Activated CD4-positive, alpha-beta memory T cell treated with anti-CD3 and anti-CD28 coated beads for 36 hours (primary cell): ENCODE data around the gene DSG2. TPM values are rescaled to one million over a fixed set of nuclear protein-coding genes. Genes with fewer than 3 reads are reported as not detected.

Experiments
- CTCF ChIA-PET: fragments of 350-600 bp; sonication (Branson Sonifier 250); formaldehyde crosslinking; loops from one replicate; lab custom pipeline; 2021; ENCODE audit warnings: antibody characterized with exemption, inconsistent platforms; lab: Charles Lee
- POLR2A ChIA-PET: fragments of 350-600 bp; sonication (Branson Sonifier 250); formaldehyde crosslinking; loops from one replicate; lab custom pipeline; 2021; ENCODE audit warnings: antibody characterized with exemption; lab: Charles Lee
- DNase-seq: peaks from one replicate; pipeline ENCODE4 v3.0.0-alpha.2; 2020
- H3K27ac Mint-ChIP-seq: one replicate; pipeline ENCODE4 v1.8.0; 2021; ENCODE audit warnings: mixed read lengths
- H3K27me3 Mint-ChIP-seq: one replicate; pipeline ENCODE4 v1.8.0; 2021; ENCODE audit warnings: mixed read lengths
- H3K36me3 Mint-ChIP-seq: one replicate; pipeline ENCODE4 v1.8.0; 2021; ENCODE audit warnings: mixed read lengths
- H3K4me1 Mint-ChIP-seq: one replicate; pipeline ENCODE4 v1.8.0; 2021; ENCODE audit warnings: low read depth, mixed read lengths
- H3K4me3 Mint-ChIP-seq: one replicate; pipeline ENCODE4 v1.8.0; 2021; ENCODE audit warnings: mild to moderate bottlenecking, mixed read lengths
- H3K9me3 Mint-ChIP-seq: one replicate; pipeline ENCODE4 v1.8.0; 2021; ENCODE audit warnings: mixed read lengths
- intact Hi-C: fragments of 100-400 bp; cut with micrococcal nuclease; formaldehyde crosslinking; loops from one replicate; pipeline ENCODE4 v1.15.1; 2023
- total RNA-seq, 2 experiments: library from RNA; stranded (reverse); gene quantifications; one replicate each; pipeline ENCODE4 v1.2.3, GENCODE V29; 2021

The DSG2 gene
- total RNA-seq, 2 experiments from 2014 or later: 0.19 to 0.31 TPM

DNA sequence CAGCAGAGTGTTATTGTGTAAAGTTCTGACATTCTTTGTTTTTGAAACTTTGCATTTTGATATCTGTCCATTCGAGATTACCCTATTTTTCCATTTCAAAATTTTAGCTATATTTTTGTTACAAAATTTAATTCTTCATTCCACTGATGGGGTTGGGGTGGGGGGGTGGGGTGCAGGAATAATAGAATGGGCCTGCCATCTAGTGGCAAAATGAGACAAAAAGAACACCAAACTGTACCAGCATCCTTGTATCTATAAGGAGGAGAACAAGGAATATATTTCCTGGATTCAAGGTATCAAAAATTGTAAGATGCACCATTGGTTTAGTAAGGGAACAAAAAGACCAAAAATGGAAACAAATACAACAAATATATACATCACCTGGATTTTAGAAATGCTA, 65.8 kb downstream of the DSG2 start:
- no peak for DNase-seq
- ChIA-PET CTCF (interaction anchor here (0.8 to 11.6 kb wide), 4 partner anchors 8 to 158 kb away, joined by 3 to 186 read pairs (median 4); no protein-coding TSS in a partner anchor), POLR2A (no interaction called here)
- H3K36me3 Mint-ChIP-seq: no peaks in the 10 kb centered on the region
- H3K9me3 Mint-ChIP-seq: no peaks in the 10 kb centered on the region
- H3K27me3 Mint-ChIP-seq: peaks cover 3% of the 10 kb centered on the region
- no peak overlapping the region for H3K27ac Mint-ChIP-seq
- no peaks in the 10 kb centered on the region for H3K4me1 Mint-ChIP-seq
- no peak overlapping the region for H3K4me3 Mint-ChIP-seq
- intact Hi-C loops: no loop called here

DNA sequence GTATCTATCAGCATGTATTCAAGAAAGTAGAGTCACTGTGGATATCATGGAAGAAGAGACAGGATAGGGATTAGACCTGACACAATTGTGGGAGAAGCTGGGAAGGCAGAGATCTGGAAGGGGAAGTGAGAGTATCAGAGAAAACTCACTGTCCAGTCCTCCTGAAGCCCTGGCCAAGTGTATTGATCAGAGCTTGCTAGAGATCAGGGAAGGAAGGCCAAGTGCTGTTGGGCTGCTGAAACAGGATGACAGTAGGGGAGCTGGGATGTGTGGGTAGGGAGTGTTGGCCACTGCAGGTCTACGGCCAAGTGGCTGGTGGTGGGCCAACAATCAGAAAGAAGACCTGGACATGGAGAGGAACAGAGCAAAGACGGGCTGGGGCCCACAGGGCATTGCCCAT, 67.4 kb downstream of the DSG2 start:
- Mint-ChIP-seq H3K36me3 (no peaks in the 10 kb centered on the region), H3K27me3 (peaks cover 3% of the 10 kb centered on the region), H3K9me3 (no peaks in the 10 kb centered on the region), H3K4me3 (no peak overlapping the region), H3K4me1 (no peaks in the 10 kb centered on the region), H3K27ac (no peak overlapping the region)
- DNase-seq: no peak
- POLR2A ChIA-PET: no interaction called here
- CTCF ChIA-PET: interaction anchor here (1.4 to 11.6 kb wide), 2 partner anchors 9 to 157 kb away, joined by 5 to 186 read pairs; no protein-coding TSS in a partner anchor
- intact Hi-C loops: no loop called here

GRCh38 chr18:31565782-31566512, 68.0 kb downstream of the DSG2 start:
- POLR2A ChIA-PET: no interaction called here
- Mint-ChIP-seq H3K27ac (no peak overlapping the region), H3K4me3 (no peak overlapping the region), H3K4me1 (no peaks in the 10 kb centered on the region), H3K9me3 (no peaks in the 10 kb centered on the region), H3K27me3 (peaks cover 3% of the 10 kb centered on the region), H3K36me3 (no peaks in the 10 kb centered on the region)
- no peak for DNase-seq
- CTCF ChIA-PET: interaction anchor here (1.4 to 2.0 kb wide), 2 partner anchors 9 to 10 kb away, joined by 4 to 5 read pairs; no protein-coding TSS in a partner anchor
- intact Hi-C loops: no loop called here

- intact Hi-C loops: no loop called here
Measured at GRCh38 chr18:31566576-31567306, 68.8 kb downstream of the DSG2 start.

GRCh38 chr18:31572368-31572767, 74.4 kb downstream of the DSG2 start:
- Mint-ChIP-seq H3K4me3 (no peak overlapping the region), H3K9me3 (no peaks in the 10 kb centered on the region), H3K36me3 (no peaks in the 10 kb centered on the region), H3K4me1 (no peaks in the 10 kb centered on the region), H3K27me3 (peaks cover 4% of the 10 kb centered on the region), H3K27ac (no peak overlapping the region)
- intact Hi-C loops: no loop called here
- ChIA-PET POLR2A (no interaction called here), CTCF (no interaction called here)
- DNase-seq: no peak

More at GRCh38 chr18:31566576-31567306, 68.8 kb downstream of the DSG2 start:
- Mint-ChIP-seq H3K27me3 (no peaks in the 10 kb centered on the region), H3K4me1 (no peaks in the 10 kb centered on the region), H3K27ac (no peak overlapping the region), H3K9me3 (no peaks in the 10 kb centered on the region), H3K4me3 (no peak overlapping the region), H3K36me3 (no peaks in the 10 kb centered on the region)
- ChIA-PET CTCF (interaction anchor here (2.0 kb wide), 1 partner anchor 10 kb away, joined by 4 read pairs; no protein-coding TSS in a partner anchor), POLR2A (no interaction called here)
- no peak for DNase-seq

- peaks cover 4% of the 10 kb centered on the region for H3K27me3 Mint-ChIP-seq
- intact Hi-C loops: no loop called here
- H3K36me3 Mint-ChIP-seq: no peaks in the 10 kb centered on the region
- no peaks in the 10 kb centered on the region for H3K9me3 Mint-ChIP-seq
- no peak for DNase-seq
- ChIA-PET CTCF (interaction anchor here (1.1 kb wide), 1 partner anchor 151 kb away, joined by 3 read pairs; no protein-coding TSS in a partner anchor), POLR2A (no interaction called here)
- H3K4me3 Mint-ChIP-seq: no peak overlapping the region
- no peaks in the 10 kb centered on the region for H3K4me1 Mint-ChIP-seq
- H3K27ac Mint-ChIP-seq: no peak overlapping the region
Measured at GRCh38 chr18:31573051-31573450, 75.1 kb downstream of the DSG2 start.

- ChIA-PET CTCF (no interaction called here), POLR2A (no interaction called here)
- intact Hi-C loops: no loop called here
- H3K4me1 Mint-ChIP-seq: no peaks in the 10 kb centered on the region
- no peaks in the 10 kb centered on the region for H3K36me3 Mint-ChIP-seq
- H3K4me3 Mint-ChIP-seq: no peak overlapping the region
- no peak overlapping the region for H3K27ac Mint-ChIP-seq
- no peaks in the 10 kb centered on the region for H3K9me3 Mint-ChIP-seq
- no peak for DNase-seq
- H3K27me3 Mint-ChIP-seq: peaks cover 4% of the 10 kb centered on the region
Measured at GRCh38 chr18:31574359-31574758, 76.4 kb downstream of the DSG2 start.

DNA sequence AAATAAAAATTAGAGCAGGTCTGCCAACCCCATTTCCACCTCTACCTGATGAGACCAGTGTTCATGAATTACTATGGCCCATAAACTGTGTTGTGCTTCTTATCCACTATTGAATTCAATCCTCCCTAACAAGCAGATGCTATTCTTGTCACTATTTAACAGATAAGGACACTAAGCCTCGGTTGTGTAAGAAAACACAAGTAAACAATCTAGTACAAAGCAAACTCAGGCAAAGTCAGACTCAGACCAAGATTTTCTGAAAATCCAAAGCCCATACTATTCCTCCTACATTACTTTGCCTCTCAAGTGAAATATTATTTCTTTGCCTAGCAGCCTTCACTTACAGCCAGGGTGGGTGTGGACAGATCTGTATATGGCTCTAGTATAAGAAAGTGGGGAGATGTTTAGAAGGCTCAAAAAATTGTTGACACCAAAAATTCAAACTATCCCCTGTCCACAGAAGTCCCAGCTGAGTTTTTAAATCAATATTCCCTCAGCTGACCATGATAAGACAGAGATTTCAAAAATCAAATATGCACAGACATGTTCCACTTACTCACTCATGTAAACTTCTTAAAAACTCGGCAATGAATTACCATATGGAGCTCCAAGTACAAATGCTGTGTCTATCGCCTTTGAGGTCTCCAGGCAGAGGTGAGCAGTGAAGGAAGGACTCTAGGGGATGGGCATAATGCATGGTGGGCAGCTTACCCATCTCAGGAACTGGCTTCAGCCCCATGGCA, 77.7 kb downstream of the DSG2 start:
- H3K27ac Mint-ChIP-seq: no peak overlapping the region
- no peaks in the 10 kb centered on the region for H3K4me1 Mint-ChIP-seq
- ChIA-PET CTCF (interaction anchor here (1.3 kb wide), 1 partner anchor 23 kb away, joined by 3 read pairs; no protein-coding TSS in a partner anchor), POLR2A (interaction anchor here (0.6 kb wide), 1 partner anchor 37 kb away, joined by 3 read pairs; no protein-coding TSS in a partner anchor)
- no peaks in the 10 kb centered on the region for H3K36me3 Mint-ChIP-seq
- H3K27me3 Mint-ChIP-seq: peaks cover 4% of the 10 kb centered on the region
- intact Hi-C loops: no loop called here
- H3K9me3 Mint-ChIP-seq: no peaks in the 10 kb centered on the region
- DNase-seq: no peak
- H3K4me3 Mint-ChIP-seq: no peak overlapping the region

- Mint-ChIP-seq H3K4me3 (no peak overlapping the region), H3K27ac (no peak overlapping the region), H3K27me3 (peaks cover 4% of the 10 kb centered on the region), H3K4me1 (no peaks in the 10 kb centered on the region), H3K36me3 (no peaks in the 10 kb centered on the region), H3K9me3 (no peaks in the 10 kb centered on the region)
- intact Hi-C loops: no loop called here
- POLR2A ChIA-PET: interaction anchor here (0.6 kb wide), 1 partner anchor 36 kb away, joined by 3 read pairs; no protein-coding TSS in a partner anchor
- CTCF ChIA-PET: interaction anchor here (0.7 to 1.3 kb wide), 2 partner anchors 24 to 400 kb away, joined by 3 read pairs; no protein-coding TSS in a partner anchor
- no peak for DNase-seq
Measured at GRCh38 chr18:31576670-31577069, 78.7 kb downstream of the DSG2 start.

DNA sequence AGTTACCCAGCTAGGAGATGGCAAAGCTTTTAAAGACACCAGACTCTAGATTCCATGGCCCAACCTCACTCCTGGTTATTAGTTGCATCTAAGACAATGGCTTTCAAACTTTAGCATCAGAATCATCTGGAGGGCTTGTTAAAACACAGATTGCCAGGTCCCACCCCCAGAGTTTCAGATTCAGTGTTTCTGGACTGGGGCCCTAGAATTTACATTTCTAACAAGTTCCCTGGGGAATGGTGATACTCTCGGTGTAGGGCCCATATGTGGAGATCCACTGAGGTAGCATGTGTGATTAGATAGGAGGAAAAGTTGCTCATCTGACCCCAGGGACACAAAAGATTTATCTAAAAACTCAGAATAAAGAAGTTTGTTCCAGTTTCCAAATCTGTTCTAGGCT, 79.2 kb downstream of the DSG2 start:
- Mint-ChIP-seq H3K4me3 (no peak overlapping the region), H3K27ac (no peak overlapping the region), H3K27me3 (no peaks in the 10 kb centered on the region), H3K9me3 (no peaks in the 10 kb centered on the region), H3K36me3 (no peaks in the 10 kb centered on the region), H3K4me1 (no peaks in the 10 kb centered on the region)
- intact Hi-C loops: no loop called here
- POLR2A ChIA-PET: no interaction called here
- CTCF ChIA-PET: interaction anchor here (1.3 kb wide), 1 partner anchor 25 kb away, joined by 3 read pairs; no protein-coding TSS in a partner anchor
- no peak for DNase-seq

DNA sequence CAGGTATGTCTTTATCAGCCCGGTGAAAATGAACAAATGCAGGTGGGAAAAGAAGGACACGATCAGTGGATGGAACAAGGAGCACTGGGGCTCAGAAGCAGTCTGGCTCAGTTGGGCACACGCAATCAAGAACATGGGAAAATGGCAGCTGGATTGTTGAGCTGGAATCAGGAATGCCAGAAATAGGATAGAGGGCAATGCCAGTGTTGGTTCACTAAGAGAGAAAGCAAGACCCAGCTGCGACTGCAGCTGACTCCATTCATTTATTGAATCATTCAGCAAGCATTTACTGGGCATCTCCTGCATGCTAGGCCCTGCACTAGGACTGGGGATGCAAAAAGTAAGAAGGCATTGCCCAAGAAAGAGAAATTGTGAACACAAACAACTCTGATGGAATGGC, 80.1 kb downstream of the DSG2 start:
- no peak for DNase-seq
- no peak overlapping the region for H3K27ac Mint-ChIP-seq
- no peaks in the 10 kb centered on the region for H3K9me3 Mint-ChIP-seq
- intact Hi-C loops: no loop called here
- no peaks in the 10 kb centered on the region for H3K27me3 Mint-ChIP-seq
- no peaks in the 10 kb centered on the region for H3K36me3 Mint-ChIP-seq
- H3K4me1 Mint-ChIP-seq: no peaks in the 10 kb centered on the region
- ChIA-PET CTCF (interaction anchor here (1.5 kb wide), 1 partner anchor 15 kb away, joined by 3 read pairs; no protein-coding TSS in a partner anchor), POLR2A (no interaction called here)
- H3K4me3 Mint-ChIP-seq: no peak overlapping the region
